GM12878 (cell line): ENCODE results near the gene MRTFB. TPM values are rescaled to one million over a fixed set of nuclear protein-coding genes. Genes with fewer than 3 reads are reported as not detected.

Experiments used
- ATAC-seq: fragments of 200-7000 bp; cut with Tn5 transposase; 3 replicates; pipeline ENCODE4 v1.9.1; 2020; ENCODE audit warnings: mild to moderate bottlenecking, moderate library complexity
- BruUV-seq: library from RNA; stranded (reverse); fragments of 400-500 nt; replicated peaks from 2 replicates; lab custom pipeline; 2021; lab: Mats Ljungman, UMichigan
- CTCF ChIA-PET: fragments of 300-600 bp; sonication (Branson Sonifier 250); formaldehyde crosslinking; extraction: SDS; loops from one replicate; lab custom pipeline; 2021; ENCODE audit warnings: inconsistent platforms; lab: Yijun Ruan, JAX
- POLR2A ChIA-PET: fragments of 350-600 bp; formaldehyde crosslinking; extraction: SDS; loops from one replicate; lab custom pipeline; 2021; ENCODE audit warnings: inconsistent platforms; lab: Charles Lee
- RAD21 ChIA-PET: fragments of 300-600 bp; sonication (Branson Sonifier 250); formaldehyde crosslinking; loops from one replicate; lab custom pipeline; 2023; ENCODE audit warnings: antibody characterized with exemption; ENCODE audit not compliant: unreplicated experiment; lab: Charles Lee
- SMC1A ChIA-PET: fragments of 300-600 bp; sonication (Branson Sonifier 250); formaldehyde crosslinking; loops from one replicate; lab custom pipeline; 2023; ENCODE audit not compliant: unreplicated experiment, uncharacterized antibody; lab: Charles Lee
- DNase-seq: peaks from one replicate; pipeline ENCODE4 v3.0.0-alpha.2; 2011; ENCODE audit warnings: low read depth, low spot score
- FAIRE-seq: peaks from 3 replicates; lab custom pipeline; 2011; peaks lifted over from hg19 to GRCh38; lab: Jason Lieb, UNC
- H2AFZ ChIP-seq: 2 replicates; pipeline ENCODE4 v1.6.0; 2011; ENCODE audit warnings: low read depth, low read length, control low read depth; ENCODE audit not compliant: control insufficient read depth
- H3K27ac ChIP-seq: 2 replicates; pipeline ENCODE4 v1.5.1; 2011; ENCODE audit warnings: control low read depth; ENCODE audit not compliant: control insufficient read depth, insufficient read depth
- H3K27me3 ChIP-seq, 2 experiments: replicated peaks in 1 of 2; 2 replicates each; pipeline versions ENCODE4 v1.6.0 to v1.6.1; 2011; ENCODE audit warnings: low read length in 1 of 2; ENCODE audit not compliant: control insufficient read depth in 2 of 2, insufficient read depth in 2 of 2
- H3K36me3 ChIP-seq, 2 experiments: 2 replicates each; pipeline ENCODE4 v1.5.1; 2011; ENCODE audit warnings: low read length in 1 of 2; ENCODE audit not compliant: control insufficient read depth in 2 of 2, insufficient read depth in 2 of 2
- H3K4me1 ChIP-seq: 2 replicates; pipeline ENCODE4 v1.6.1; 2011; ENCODE audit warnings: mild to moderate bottlenecking, low read length, moderate library complexity, mixed read lengths; ENCODE audit not compliant: control insufficient read depth, insufficient read depth
- H3K4me2 ChIP-seq: 2 replicates; pipeline ENCODE4 v1.6.0; 2011; ENCODE audit warnings: control low read depth; ENCODE audit not compliant: control insufficient read depth, insufficient read depth
- H3K4me3 ChIP-seq: fragments of 200-600 bp; sonication (generic); 2 replicates; pipeline ENCODE4 v1.5.1; 2016
- H3K79me2 ChIP-seq: 2 replicates; pipeline ENCODE4 v1.6.0; 2011; ENCODE audit warnings: low read length; ENCODE audit not compliant: control insufficient read depth, insufficient read depth
- H3K9ac ChIP-seq: 2 replicates; pipeline ENCODE4 v1.8.0; 2011; ENCODE audit warnings: low read length, control low read depth, mixed read lengths; ENCODE audit not compliant: control insufficient read depth, insufficient read depth
- H3K9me3 ChIP-seq: replicated peaks from 3 replicates; pipeline ENCODE4 v1.5.1; 2011; ENCODE audit warnings: mild to moderate bottlenecking, low read length; ENCODE audit not compliant: control insufficient read depth, insufficient read depth
- H4K20me1 ChIP-seq: 2 replicates; pipeline ENCODE4 v1.6.0; 2011; ENCODE audit not compliant: control insufficient read depth, insufficient read depth
- CHD2 ChIP-seq: IDR thresholded peaks from 2 replicates; pipeline ENCODE4 v1.6.1; 2011; ENCODE audit warnings: low read depth, low read length, improper control_type of control experiment, borderline replicate concordance
- CREB1 ChIP-seq: IDR thresholded peaks from 2 replicates; pipeline ENCODE4 v1.6.1; 2012; ENCODE audit warnings: low read depth, mild to moderate bottlenecking, inconsistent platforms
- JUND ChIP-seq: IDR thresholded peaks from 2 replicates; pipeline ENCODE4 v1.6.1; 2012; ENCODE audit warnings: low read depth, mild to moderate bottlenecking, low read length, improper control_type of control experiment, moderate library complexity
- NBN ChIP-seq: fragments of 450-650 bp; IDR thresholded peaks from 2 replicates; pipeline ENCODE4 v1.6.1; 2016
- NRF1 ChIP-seq: conservative IDR thresholded peaks from 2 replicates; pipeline ENCODE4 v1.6.1; 2011; ENCODE audit warnings: mild to moderate bottlenecking, low read depth, low read length, improper control_type of control experiment
- RELA ChIP-seq: fragments of 450-650 bp; IDR thresholded peaks from 2 replicates; pipeline ENCODE4 v1.8.0; 2014; ENCODE audit warnings: borderline replicate concordance; ENCODE audit not compliant: partially characterized antibody
- RUNX3 ChIP-seq: IDR thresholded peaks from 2 replicates; pipeline ENCODE4 v1.6.1; 2012; ENCODE audit warnings: low read length, inconsistent platforms
- SMAD5 ChIP-seq: IDR thresholded peaks from 2 replicates; pipeline ENCODE4 v1.6.1; 2016; ENCODE audit warnings: antibody characterized with exemption, low read depth
- SREBF1 ChIP-seq: IDR thresholded peaks from 2 replicates; pipeline ENCODE4 v1.6.1; 2012; ENCODE audit warnings: mild to moderate bottlenecking, low read length
- TCF7 ChIP-seq: IDR thresholded peaks from 2 replicates; pipeline ENCODE4 v1.6.1; 2014; ENCODE audit warnings: antibody characterized with exemption, borderline replicate concordance
- WGBS: methylation state at CpG from one replicate; pipeline ENCODE4 v1.1.6; 2016; ENCODE audit warnings: low lambda C conversion rate; ENCODE audit not compliant: insufficient replicate concordance, insufficient coverage; ENCODE audit errors: missing lambda C conversion rate; 5-methylcytosine and 5-hydroxymethylcytosine counted together
- in situ Hi-C: fragments of 300-500 bp; cut with MboI; formaldehyde crosslinking; loops from 9 replicates; pipeline ENCODE4 v1.14.3; 2018; ENCODE audit warnings: mixed read lengths
- intact Hi-C: fragments of 100-400 bp; cut with micrococcal nuclease; formaldehyde crosslinking; loops from one replicate; pipeline ENCODE4 v1.14.2; 2022; ENCODE audit not compliant: unreplicated experiment
- polyA plus RNA-seq, 11 experiments: library from polyadenylated mRNA; depleted of rRNA in 4 of 11; unstranded in 6 of 11; stranded (reverse) in 5 of 11; fragments of >200 nt; fragmentation: Nextera tagmentation in 4 of 11; fragmentation: Illumina TruSeq in 1 of 11; extraction: Ambion mirVana in 4 of 11; extraction: Trizol in 1 of 11; gene quantifications; 1 replicate in 1 of 11; 2 replicates in 10 of 11; pipeline versions ENCODE4 v1.2.1 to v1.2.3, GENCODE V29; 2011 to 2016; ENCODE audit warnings: inconsistent platforms in 2 of 11, missing spikeins in 2 of 11, low read depth in 1 of 11
- total RNA-seq, 4 experiments: library from RNA; depleted of rRNA in 3 of 4; stranded (reverse); fragments of >200 nt in 3 of 4; fragmentation: Illumina TruSeq in 1 of 4; extraction: Trizol in 1 of 4; gene quantifications; 2 replicates each; pipeline versions ENCODE4 v1.2.1 to v1.2.3, GENCODE V29; 2013 to 2021

MRTFB gene
- total and polyA plus RNA-seq, 10 of the 15 experiments (the other 5 are each of a cell fraction or from before 2014, with no cell fraction given) = 2.1 to 14.3 (median 8.0) TPM

DNA sequence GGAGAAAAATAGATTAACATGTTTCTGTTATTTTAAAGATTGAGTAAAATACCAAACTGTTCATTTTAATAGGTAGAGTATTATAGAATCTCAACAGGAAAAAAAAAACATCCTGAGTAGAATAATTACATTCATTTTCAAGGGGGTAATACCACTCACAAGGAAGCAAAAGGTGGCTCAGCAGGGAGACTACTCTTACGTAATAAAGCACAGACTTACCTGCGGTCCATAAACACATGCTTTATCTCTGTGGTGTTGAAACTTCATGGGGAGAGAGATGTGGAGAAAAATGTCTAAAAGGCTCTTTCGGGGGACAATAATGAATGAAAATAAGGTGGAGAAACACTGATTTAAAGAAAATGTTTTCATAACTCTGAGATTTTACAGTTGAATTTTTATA is 171.7 kb downstream of the MRTFB start:
- H3K4me3 ChIP-seq = no peak overlapping the region
- no peaks in the 10 kb centered on the region for H3K79me2 ChIP-seq
- in situ Hi-C loops (no loop called here), intact Hi-C loops (no loop called here)
- H4K20me1 ChIP-seq = no peaks in the 10 kb centered on the region
- TF ChIP-seq NRF1 (no peak), JUND (no peak), RUNX3 (no peak), TCF7 (no peak), SMAD5 (no peak), SREBF1 (no peak), CHD2 (no peak), RELA (no peak), CREB1 (no peak), NBN (no peak)
- SMC1A ChIA-PET = interaction anchor here (0.7 to 1.3 kb wide), 2 partner anchors 319 kb away, joined by 3 to 4 read pairs; no protein-coding TSS in a partner anchor
- BruUV-seq = no TSS peak
- no peaks in the 10 kb centered on the region for H3K9me3 ChIP-seq
- no peak overlapping the region for H2AFZ ChIP-seq
- H3K27ac ChIP-seq = no peak overlapping the region
- CTCF ChIA-PET = interaction anchor here (1.0 kb wide), 1 partner anchor 39 kb away, joined by 4 read pairs; no protein-coding TSS in a partner anchor
- H3K4me1 ChIP-seq = no peaks in the 10 kb centered on the region
- no peak overlapping the region for H3K9ac ChIP-seq
- POLR2A ChIA-PET = no interaction called here
- ATAC-seq (no peak), FAIRE-seq (no peak), DNase-seq (no peak)
- H3K4me2 ChIP-seq = no peak overlapping the region
- peaks cover 7 to 8% of the 10 kb centered on the region in 2 experiments; a peak in 3 of 4 replicates for H3K36me3 ChIP-seq
- 97% methylated on average over 3 of the region's 3 CpGs for WGBS
- RAD21 ChIA-PET = no interaction called here
- no peaks in the 10 kb centered on the region for H3K27me3 ChIP-seq
